Uterus (tissue), 4 donors: Measurements from ENCODE around the gene KSR2. TPM values are rescaled to one million over a fixed set of nuclear protein-coding genes. Genes with fewer than 3 reads are reported as not detected.
A peak's percentile ranks its signal among the peaks of the same experiment; 100 is the strongest.

Source experiments
- DNase-seq, 2 donors: peaks; one replicate each; pipeline ENCODE4 v3.0.0-alpha.2; 2019 to 2020
- H3K27ac ChIP-seq, 2 donors: fragments of 200-600 bp; sonication (generic); 1 replicate in 1 of 2; 2 replicates in 1 of 2; pipeline ENCODE4 v1.5.1; 2016 to 2018
- H3K27me3 ChIP-seq, 2 donors: fragments of 200-600 bp; sonication (generic); one replicate each; pipeline ENCODE4 v1.5.1; 2018 to 2019; ENCODE audit warnings: control low read depth in 1 of 2
- H3K36me3 ChIP-seq, 2 donors: fragments of 200-600 bp; sonication (generic); one replicate each; pipeline ENCODE4 v1.5.1; 2019; ENCODE audit warnings: control low read depth in 1 of 2
- H3K4me1 ChIP-seq, 2 donors: fragments of 200-600 bp; sonication (generic); one replicate each; pipeline ENCODE4 v1.5.1; 2018 to 2019; ENCODE audit warnings: control low read depth in 1 of 2
- H3K4me3 ChIP-seq, 2 donors: fragments of 200-600 bp; sonication (generic); 1 replicate in 1 of 2; 2 replicates in 1 of 2; pipeline ENCODE4 v1.5.1; 2018 to 2019; ENCODE audit warnings: mild to moderate bottlenecking in 1 of 2
- H3K9me3 ChIP-seq, 2 donors: fragments of 200-600 bp; sonication (generic); one replicate each; pipeline ENCODE4 v1.5.1; 2019; ENCODE audit warnings: control low read depth in 1 of 2
- CTCF ChIP-seq, 4 experiments: fragments of 200-600 bp in 2 of 4; fragments of 450-650 bp in 2 of 4; sonication (generic) in 2 of 4; IDR thresholded peaks; one replicate each; pipeline ENCODE4 v1.5.1; 2016 to 2019; ENCODE audit warnings: antibody characterized with exemption in 4 of 4, mild to moderate bottlenecking in 2 of 4, moderate library complexity in 1 of 4
- POLR2A ChIP-seq, 2 donors: fragments of 450-650 bp; IDR thresholded peaks; one replicate each; pipeline ENCODE4 v1.6.1; 2016; ENCODE audit warnings: antibody characterized with exemption in 2 of 2, mild to moderate bottlenecking in 1 of 2, moderate library complexity in 1 of 2
- intact Hi-C: fragments of 100-400 bp; cut with DNase I; formaldehyde crosslinking; loops from one replicate; pipeline ENCODE4 v1.15.1; 2023; ENCODE audit warnings: low total_unique reads
- total RNA-seq, 4 donors: library from RNA; depleted of rRNA in 3 of 4; stranded (reverse); fragments of >200 nt in 3 of 4; gene quantifications; one replicate each; pipeline versions ENCODE4 v1.1.0 to v1.2.4, GENCODE V29; 2014 to 2023
- donor health status: DM: yes; HTN: yes; CAD: no.

KSR2 gene
- total RNA-seq, 4 donors from 2014 or later, result 0.03 to 0.28 TPM; not detected in 2

DNA sequence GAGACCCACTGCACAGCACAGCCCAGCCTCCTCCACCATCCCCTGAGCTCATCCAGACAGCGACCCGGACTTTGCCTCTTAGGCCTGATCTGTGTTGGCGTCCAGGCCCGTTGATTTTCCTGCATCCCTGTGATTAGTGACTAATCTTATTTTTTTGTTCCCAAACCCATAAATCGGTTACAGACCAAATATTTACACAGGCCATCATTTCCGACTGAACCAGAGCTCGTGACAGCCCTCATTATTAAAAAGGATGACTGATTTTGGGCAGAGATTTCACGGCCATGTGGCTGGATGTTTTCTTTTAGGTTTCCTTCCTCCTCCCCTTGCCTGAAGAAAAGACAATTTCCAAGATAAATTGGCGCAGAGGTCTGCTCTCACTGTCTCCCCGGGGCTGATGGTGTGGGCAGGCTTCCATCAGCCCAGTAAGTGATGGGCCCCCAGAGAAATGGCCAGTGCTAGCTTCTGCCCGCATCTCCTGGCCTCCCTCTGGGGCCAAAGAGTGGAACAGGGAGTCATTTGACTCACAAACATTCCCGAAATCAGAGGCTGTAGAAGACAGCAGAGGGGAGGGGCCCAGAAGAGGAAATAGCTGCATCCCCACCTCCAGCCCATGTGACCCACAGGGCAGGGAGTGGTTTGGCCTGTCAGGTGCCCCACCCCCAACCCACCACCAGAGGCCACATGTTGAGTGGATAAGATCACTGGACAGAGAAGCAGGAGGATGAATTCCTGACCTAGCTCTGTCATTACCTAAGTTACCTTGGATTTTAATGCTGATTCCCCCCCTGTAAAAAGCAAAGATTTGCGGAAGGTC, 283.5 kb downstream of the KSR2 start:
- Histone ChIP-seq H3K9me3 (no peaks in the 10 kb centered on the region), H3K4me1 (no peaks in the 10 kb centered on the region), H3K36me3 (no peaks in the 10 kb centered on the region), H3K27me3 (no peaks in the 10 kb centered on the region), H3K27ac (peak overlapping the region in 1 of 2 donors; percentile 21), H3K4me3 (no peak overlapping the region)
- peak in 1 of 2 donors; percentile 24 for DNase-seq
- TF ChIP-seq CTCF (IDR thresholded peaks at IDR 0.05) (no peak), POLR2A (IDR thresholded peaks at IDR 0.05) (no peak)
- intact Hi-C loops, result no loop called here

DNA sequence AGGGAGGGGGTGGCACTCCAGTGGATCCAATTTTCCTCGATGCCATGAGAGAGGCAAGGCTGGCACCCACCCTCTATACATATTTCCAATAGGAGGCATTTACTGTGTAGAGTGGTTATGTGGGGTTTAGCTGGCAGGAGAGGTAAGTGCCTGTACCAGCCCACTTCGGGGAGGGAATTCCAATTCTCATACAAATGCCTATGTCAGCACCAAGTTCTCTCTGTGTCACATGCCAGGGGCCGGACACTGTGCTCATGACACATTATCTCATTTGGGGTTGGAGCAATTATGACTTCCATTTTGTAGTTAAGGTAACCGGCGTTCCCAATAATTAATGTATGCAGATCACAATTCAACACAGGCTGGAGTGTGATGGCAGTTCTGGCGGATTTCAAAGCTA, 284.3 kb downstream of the KSR2 start:
- no peak for DNase-seq
- TF ChIP-seq CTCF (IDR thresholded peaks at IDR 0.05) (no peak), POLR2A (IDR thresholded peaks at IDR 0.05) (no peak)
- H3K4me1 ChIP-seq, result no peaks in the 10 kb centered on the region
- intact Hi-C loops, result no loop called here
- H3K9me3 ChIP-seq, result no peaks in the 10 kb centered on the region
- no peaks in the 10 kb centered on the region for H3K27me3 ChIP-seq
- no peak overlapping the region for H3K27ac ChIP-seq
- no peak overlapping the region for H3K4me3 ChIP-seq
- no peaks in the 10 kb centered on the region for H3K36me3 ChIP-seq

DNA sequence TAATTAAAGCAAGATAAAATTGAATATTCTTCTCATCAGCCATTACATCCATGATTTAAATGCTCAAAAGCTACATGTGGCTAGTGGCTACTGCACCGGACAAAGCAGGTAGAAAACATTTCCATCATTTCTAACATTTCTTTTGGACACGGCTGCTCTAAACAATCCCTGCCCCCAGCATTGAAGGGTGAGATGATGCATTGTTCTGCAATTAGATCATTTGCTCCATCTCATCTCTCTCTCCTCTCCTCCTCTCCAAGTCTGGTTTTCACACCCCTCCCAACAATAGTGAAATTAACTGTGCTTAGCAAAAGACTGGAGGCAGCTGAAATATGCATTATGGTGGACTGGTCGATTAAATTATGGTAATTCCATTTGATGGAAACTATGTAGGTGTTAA, 288.5 kb downstream of the KSR2 start:
- H3K36me3 ChIP-seq, result no peaks in the 10 kb centered on the region
- no peaks in the 10 kb centered on the region for H3K9me3 ChIP-seq
- no peaks in the 10 kb centered on the region for H3K4me1 ChIP-seq
- H3K4me3 ChIP-seq, result no peak overlapping the region
- no peak for DNase-seq
- H3K27ac ChIP-seq, result no peak overlapping the region
- no peak for TF ChIP-seq POLR2A (IDR thresholded peaks at IDR 0.05)
- no peak for TF ChIP-seq CTCF (IDR thresholded peaks at IDR 0.05)
- H3K27me3 ChIP-seq, result no peaks in the 10 kb centered on the region
- intact Hi-C loops, result no loop called here

- H3K4me3 ChIP-seq, result no peak overlapping the region
- DNase-seq, result no peak
- H3K36me3 ChIP-seq, result no peaks in the 10 kb centered on the region
- no peak overlapping the region for H3K27ac ChIP-seq
- no peaks in the 10 kb centered on the region for H3K4me1 ChIP-seq
- TF ChIP-seq CTCF (IDR thresholded peaks at IDR 0.05), result no peak
- no peak for TF ChIP-seq POLR2A (IDR thresholded peaks at IDR 0.05)
- no peaks in the 10 kb centered on the region for H3K27me3 ChIP-seq
- intact Hi-C loops, result no loop called here
- H3K9me3 ChIP-seq, result no peaks in the 10 kb centered on the region
These were observed 289.0 kb downstream of the KSR2 start for GRCh38 chr12:117679776-117680175.

- TF ChIP-seq CTCF (IDR thresholded peaks at IDR 0.05), result no peak
- no peak for TF ChIP-seq POLR2A (IDR thresholded peaks at IDR 0.05)
- Histone ChIP-seq H3K27ac (no peak overlapping the region), H3K4me3 (no peak overlapping the region), H3K27me3 (no peaks in the 10 kb centered on the region), H3K9me3 (no peaks in the 10 kb centered on the region), H3K4me1 (no peaks in the 10 kb centered on the region), H3K36me3 (no peaks in the 10 kb centered on the region)
- intact Hi-C loops, result no loop called here
- no peak for DNase-seq
These were observed 294.0 kb downstream of the KSR2 start for GRCh38 chr12:117674763-117675162.
